ENCODE data around the gene PTGFRN.
A peak's percentile ranks its signal among the peaks of the same experiment; 100 is the strongest.

PTGFRN gene

GRCh38 chr1:116981521-116982037, 71.9 kb downstream of the PTGFRN start:
- DNase-seq = no peak

DNA sequence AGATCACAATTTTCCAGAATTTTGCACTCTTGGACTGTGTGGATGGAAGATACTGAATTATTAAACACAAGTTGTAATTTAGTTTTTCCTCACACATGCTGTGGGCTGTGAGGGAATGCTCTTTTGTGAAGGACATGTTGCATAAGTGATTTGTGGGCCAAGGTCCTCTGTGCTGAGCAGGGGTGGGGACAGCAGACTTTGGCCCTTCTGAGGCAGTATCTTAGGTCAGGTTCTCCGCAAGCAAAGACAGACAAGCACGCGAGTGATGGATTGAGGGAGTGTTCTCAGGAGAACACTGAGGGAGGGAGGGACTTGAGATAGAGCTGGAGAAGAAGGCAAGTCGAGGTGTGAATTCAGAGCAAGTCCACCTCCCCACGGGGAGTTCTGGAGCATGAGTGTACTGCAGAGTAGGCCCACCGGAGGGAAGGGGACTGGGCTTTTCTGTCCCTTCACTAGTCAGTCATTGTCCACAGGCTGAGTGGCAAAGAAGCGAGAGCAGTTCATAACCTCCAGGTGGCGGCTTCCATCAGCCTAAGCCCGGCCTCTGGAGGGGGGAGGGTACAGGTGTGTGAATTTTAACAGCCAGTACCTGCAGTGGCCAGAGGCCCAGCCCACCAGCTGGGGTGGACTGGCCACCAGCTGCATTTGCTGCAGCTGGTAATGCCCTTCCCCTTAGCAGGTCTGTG, 72.7 kb downstream of the PTGFRN start:
- no peak for DNase-seq

DNA sequence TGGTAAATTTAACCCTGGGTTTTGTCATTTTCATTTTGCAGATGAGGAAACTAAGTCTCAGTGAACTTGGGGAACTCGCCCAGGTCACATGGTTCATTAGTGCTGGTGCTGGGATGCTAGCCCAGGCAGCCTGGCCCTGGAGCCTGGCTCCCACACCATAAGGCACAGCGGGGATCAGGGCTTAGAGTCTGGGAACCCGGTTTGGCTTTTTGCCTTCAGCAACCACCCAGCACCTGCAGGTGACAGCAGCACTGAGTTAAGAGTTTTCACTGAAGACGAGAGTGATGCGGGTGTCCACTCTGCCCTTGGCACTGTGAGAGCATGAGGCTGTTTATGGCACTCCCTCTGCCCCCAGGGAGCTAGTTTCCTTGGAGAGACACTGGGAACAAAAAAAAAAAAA, 73.4 kb downstream of the PTGFRN start:
- no peak for DNase-seq

DNA sequence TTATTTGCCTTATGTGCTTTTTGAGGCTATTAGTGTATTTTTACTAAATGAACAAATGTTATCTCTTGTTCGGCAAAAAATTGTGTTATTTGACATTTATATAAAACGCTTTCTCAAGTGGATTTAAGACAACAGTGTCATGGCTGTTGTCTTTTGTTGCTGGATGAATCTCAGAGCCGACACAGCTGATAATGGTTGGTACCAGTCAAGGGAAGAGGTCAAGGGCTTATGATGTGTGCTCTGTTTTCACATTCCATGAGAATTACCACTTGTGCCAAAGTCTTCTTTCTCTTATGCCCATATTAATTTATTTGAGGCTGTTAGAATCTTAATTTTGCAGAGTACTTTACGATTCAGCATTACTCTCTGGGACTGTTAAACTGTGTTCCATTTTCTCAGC, 74.0 kb downstream of the PTGFRN start:
- DNase-seq = no peak

- no peak for DNase-seq
Observed at GRCh38 chr1:116984406-116985160, 74.9 kb downstream of the PTGFRN start.

DNA sequence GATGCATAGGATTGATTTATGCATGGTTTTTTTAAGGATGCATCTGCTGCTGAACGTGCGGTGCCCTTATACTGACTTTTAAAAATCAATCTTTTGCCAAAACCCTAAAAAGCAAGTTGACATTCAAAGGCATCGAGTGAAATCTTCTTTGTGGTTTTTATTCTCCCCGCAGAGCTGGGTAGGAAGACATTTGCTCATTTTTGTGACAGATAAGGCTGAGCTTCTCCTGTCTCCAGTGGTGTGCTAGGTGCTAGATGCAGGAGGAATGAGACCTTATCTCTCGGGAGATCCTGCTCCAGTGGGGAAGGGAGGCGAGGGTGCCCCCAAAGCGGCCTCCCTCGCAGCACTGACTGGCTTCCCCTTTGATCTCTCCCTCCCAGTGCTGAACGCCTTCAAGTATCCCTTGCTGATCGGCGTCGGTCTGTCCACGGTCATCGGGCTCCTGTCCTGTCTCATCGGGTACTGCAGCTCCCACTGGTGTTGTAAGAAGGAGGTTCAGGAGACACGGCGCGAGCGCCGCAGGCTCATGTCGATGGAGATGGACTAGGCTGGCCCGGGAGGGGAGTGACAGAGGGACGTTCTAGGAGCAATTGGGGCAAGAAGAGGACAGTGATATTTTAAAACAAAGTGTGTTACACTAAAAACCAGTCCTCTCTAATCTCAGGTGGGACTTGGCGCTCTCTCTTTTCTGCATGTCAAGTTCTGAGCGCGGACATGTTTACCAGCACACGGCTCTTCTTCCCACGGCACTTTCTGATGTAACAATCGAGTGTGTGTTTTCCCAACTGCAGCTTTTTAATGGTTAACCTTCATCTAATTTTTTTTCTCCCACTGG, 76.9 kb downstream of the PTGFRN start:
- peak in 3 of 4 experiments; percentile 23 to 39 (median 26) for DNase-seq

DNA sequence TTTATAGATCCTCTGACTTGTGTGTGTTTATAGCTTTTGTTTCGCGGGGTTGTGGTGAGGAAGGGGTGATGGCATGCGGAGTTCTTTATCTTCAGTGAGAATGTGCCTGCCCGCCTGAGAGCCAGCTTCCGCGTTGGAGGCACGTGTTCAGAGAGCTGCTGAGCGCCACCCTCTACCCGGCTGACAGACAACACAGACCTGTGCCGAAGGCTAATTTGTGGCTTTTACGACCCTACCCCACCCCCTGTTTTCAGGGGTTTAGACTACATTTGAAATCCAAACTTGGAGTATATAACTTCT, 77.5 kb downstream of the PTGFRN start:
- peak in 3 of 4 experiments; percentile 38 to 65 (median 60) for DNase-seq

DNA sequence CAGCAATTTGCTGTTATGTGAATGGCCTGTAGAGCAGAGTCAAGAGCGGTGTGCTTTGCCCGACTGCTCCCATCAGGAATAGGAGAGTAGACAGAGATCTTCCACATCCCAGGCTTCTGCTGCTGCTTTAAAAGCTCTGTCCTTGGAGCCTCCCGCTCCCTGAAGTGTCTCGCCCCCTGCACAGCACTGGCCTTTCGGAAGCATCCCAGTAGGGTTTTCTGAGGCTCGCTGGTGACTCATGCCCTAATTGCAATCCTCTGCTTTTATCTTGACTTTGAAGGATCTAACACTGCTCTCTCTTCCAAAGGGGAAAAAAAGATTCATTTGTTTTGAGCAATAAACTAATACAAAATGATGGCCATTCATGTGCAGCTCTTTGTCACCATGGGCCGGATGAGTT, 78.5 kb downstream of the PTGFRN start:
- no peak for DNase-seq

DNA sequence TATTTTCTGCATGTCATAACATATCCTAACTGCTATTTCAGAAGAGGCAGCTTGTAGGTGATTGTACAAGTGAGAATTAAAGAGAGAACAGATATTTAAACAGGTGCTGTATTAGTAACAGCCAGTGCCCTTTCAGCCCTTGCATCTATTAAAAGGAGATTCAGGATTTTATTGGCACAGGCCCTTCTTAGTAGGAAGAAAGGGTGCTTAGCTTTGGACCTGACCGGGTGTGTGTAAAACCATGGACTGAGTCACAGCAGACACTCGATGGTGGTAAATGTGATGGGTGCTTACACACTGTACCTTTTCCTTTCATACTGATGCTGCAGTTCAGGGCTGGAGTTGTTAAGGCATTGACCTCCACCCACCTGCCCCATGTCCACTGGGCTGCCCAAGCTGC, 79.2 kb downstream of the PTGFRN start:
- no peak for DNase-seq

DNA sequence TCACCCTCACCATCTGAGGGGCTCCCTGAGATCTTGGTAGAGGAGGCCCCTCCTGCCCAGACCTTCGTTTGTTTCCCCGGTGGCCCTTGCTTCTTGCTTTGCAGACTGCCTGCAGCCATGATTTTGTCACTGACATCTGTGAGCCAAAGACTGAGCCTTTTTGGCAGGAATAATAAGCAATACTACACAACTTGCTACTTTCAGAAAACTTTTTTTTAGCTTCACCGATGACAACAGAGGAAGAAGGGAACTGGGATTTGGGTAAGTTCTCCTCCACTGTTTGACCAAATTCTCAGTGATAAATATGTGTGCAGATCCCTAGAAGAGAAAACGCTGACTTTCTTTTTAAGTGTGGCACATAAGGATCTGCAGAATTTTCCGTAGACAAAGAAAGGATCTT, 80.1 kb downstream of the PTGFRN start:
- DNase-seq = no peak

DNA sequence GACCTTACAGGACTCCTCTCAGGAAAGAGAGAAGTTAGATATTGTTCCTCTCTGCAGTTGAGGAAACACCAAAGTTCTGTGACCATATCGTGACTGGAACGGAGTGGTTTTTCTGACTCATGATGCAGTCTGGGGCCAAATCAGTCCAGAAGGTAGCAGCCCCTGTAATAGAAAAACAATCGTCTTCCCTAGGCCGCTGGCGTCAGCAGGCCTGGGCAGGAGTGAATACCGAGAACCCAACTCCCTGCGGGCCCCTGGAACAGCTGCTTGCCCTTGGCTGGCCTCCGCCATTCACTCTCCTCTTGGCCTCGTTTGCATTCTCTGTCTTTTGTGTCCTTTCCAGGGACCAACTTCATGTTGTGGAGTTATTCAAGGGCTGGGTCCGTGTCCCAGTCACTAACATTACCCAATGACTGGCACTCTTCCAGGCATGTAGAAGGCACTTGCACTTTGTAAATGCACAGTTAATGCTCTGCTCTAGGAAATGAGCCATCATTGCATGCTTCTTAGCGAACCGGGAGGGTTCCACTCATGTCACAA, 81.0 kb downstream of the PTGFRN start:
- no peak for DNase-seq

- DNase-seq = no peak
Observed at GRCh38 chr1:116991171-116991845, 81.6 kb downstream of the PTGFRN start.

- no peak for DNase-seq
Observed at GRCh38 chr1:116991918-116992317, 82.2 kb downstream of the PTGFRN start.

DNA sequence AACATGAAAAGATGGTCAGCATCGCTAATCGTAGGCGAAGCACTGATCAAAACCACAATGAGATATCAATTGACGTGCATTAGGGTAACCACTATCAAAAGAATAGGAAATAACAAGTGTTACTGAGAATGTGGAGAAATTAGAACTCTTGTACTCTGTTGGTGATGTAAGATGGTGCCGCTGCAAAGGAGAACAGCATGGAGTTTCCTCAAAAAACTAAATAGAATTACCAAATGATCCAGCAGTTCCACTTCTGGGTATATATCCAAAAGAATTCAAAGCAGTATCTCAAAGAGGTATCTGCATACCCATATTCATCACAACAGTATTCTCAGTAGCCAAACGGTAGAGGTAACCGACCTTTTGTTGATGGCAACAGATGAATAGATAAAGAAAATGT, 83.6 kb downstream of the PTGFRN start:
- DNase-seq = no peak

- no peak for DNase-seq
Observed at GRCh38 chr1:116994411-116994810, 84.7 kb downstream of the PTGFRN start.

DNA sequence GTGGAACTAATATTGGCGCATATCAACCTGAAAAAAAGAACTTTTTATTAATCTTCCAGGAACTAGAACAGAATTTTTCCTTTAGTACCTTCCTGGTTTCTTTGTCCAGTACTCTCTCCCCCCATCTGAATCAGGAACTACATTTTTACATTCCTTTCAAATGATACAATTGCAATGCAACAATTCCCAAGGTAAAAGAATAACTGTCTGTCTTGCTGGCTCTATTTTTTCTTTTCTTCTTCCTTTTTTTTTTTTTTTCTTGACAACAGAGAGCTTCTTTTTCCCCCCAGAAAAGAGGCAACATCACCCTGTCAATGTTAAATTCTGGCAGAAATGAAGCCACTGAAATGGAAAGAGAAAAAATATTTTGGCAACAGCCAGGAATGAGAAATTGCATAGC, 87.3 kb downstream of the PTGFRN start:
- DNase-seq = no peak

- no peak for DNase-seq
Observed at GRCh38 chr1:116997636-116998035, 87.9 kb downstream of the PTGFRN start.

GRCh38 chr1:116999596-116999995, 89.9 kb downstream of the PTGFRN start:
- DNase-seq = no peak

- no peak for DNase-seq
Observed at GRCh38 chr1:117000142-117000541, 90.4 kb downstream of the PTGFRN start.

DNA sequence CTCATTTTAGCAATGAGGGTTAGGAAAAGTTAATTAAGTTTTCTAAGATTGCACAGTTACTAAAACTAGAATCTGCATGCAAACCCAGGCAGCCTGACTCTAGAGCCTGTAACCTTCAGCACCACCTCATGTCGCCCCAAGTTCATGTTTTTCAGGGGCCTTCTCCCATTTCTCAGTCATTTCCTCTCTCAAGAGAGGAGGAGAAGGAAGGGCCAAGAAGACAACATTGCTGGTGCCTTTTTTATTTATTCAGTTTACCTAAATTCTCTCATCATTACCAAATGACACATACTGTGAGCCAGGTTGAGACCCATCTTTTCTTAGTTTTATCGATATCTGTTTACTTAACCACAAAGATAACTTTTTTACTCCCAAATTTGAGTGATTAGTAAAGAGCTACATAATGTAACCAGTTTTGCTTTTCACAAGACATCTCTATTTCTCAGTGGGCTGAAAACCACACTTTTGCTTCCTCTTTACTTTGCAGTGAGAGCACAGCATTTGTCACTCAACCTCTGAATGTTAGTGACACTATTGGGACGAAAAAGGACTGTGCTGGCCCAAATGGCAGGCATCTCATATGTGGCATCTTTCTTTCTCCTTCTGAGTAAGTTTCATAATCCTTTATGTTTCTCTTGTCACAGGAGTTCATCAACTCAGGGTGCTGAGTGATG, 91.7 kb downstream of the PTGFRN start, which contains the start of gene CD101:
Gene CD101 (plus strand): TSS at position 507 of the 674 bp plus-strand sequence. CDS start 58 bp downstream, at position 565.
- DNase-seq = no peak

- DNase-seq = no peak
Observed at GRCh38 chr1:117003223-117003875, 93.6 kb downstream of the PTGFRN start.

DNA sequence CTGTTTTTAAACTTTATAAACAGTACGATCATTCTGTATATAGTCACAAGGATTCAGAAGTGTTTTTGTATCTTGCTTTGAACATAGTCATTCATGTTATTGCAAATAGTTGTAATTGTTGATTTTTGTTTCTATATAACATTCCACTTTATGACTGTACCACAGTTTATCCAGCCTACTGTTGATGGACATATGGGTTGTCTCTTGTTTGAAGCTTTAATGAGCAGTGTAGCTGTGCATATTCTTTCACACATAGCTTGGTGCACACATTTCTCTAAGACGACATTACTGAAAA, 98.0 kb downstream of the PTGFRN start:
- no peak for DNase-seq
